Dedifferentiated amniotic fluid mesenchymal stem cell (primary cell): ENCODE measurements around the gene MRPL40.

Experiments
- DNase-seq: peaks from one replicate; pipeline ENCODE4 v3.0.0-alpha.2; 2016; ENCODE audit errors: extremely low spot score

The MRPL40 gene

GRCh38 chr22:19482297-19482696 lies 50.0 kb downstream of the MRPL40 start:
- no peak for DNase-seq

- no peak for DNase-seq
Observed at GRCh38 chr22:19483481-19484244, 51.3 kb downstream of the MRPL40 start.
